OCI-LY7 (cell line): ENCODE results near the gene GCAT. TPM values are rescaled to one million over a fixed set of nuclear protein-coding genes. Genes with fewer than 3 reads are reported as not detected.
A peak's percentile ranks its signal among the peaks of the same experiment; 100 is the strongest.

Source experiments
- BruUV-seq: library from RNA; stranded (reverse); fragments of 400-500 nt; replicated peaks from 2 replicates; lab custom pipeline; 2021; lab: Mats Ljungman, UMichigan
- CTCF ChIA-PET: fragments of 300-600 bp; sonication (Branson Sonifier 250); formaldehyde crosslinking; loops from one replicate; lab custom pipeline; 2022; ENCODE audit warnings: antibody characterized with exemption; ENCODE audit not compliant: unreplicated experiment; lab: Charles Lee
- POLR2A ChIA-PET: fragments of 300-600 bp; sonication (Branson Sonifier 250); formaldehyde crosslinking; loops from one replicate; lab custom pipeline; 2022; ENCODE audit warnings: antibody characterized with exemption; lab: Charles Lee
- DNase-seq: peaks from one replicate; pipeline ENCODE4 v3.0.0-alpha.2; 2015; ENCODE audit warnings: low spot score
- H2AFZ ChIP-seq: fragments of 200-600 bp; sonication (generic), shearing (Covaris generic); 2 replicates; pipeline ENCODE4 v1.6.1; 2014; ENCODE audit warnings: mild to moderate bottlenecking, antibody characterized with exemption, low read length, moderate library complexity
- H3K27ac ChIP-seq: fragments of 200-600 bp; sonication (generic); 2 replicates; pipeline ENCODE4 v1.5.1; 2014; ENCODE audit warnings: mixed run types, low read depth, mild to moderate bottlenecking, moderate library complexity, low read length, inconsistent platforms; ENCODE audit not compliant: poor library complexity, severe bottlenecking
- H3K36me3 ChIP-seq: fragments of 200-600 bp; sonication (generic); 2 replicates; pipeline ENCODE4 v1.6.1; 2014; ENCODE audit warnings: mild to moderate bottlenecking, antibody characterized with exemption, low read length, moderate library complexity, mixed read lengths; ENCODE audit not compliant: insufficient read depth
- H3K4me1 ChIP-seq: fragments of 200-600 bp; sonication (generic); 2 replicates; pipeline ENCODE4 v1.5.1; 2014; ENCODE audit warnings: mild to moderate bottlenecking, low read length; ENCODE audit not compliant: insufficient read depth, poor library complexity, severe bottlenecking
- H3K4me2 ChIP-seq: fragments of 200-600 bp; sonication (generic); 2 replicates; pipeline ENCODE4 v1.6.1; 2014; ENCODE audit warnings: mild to moderate bottlenecking, low read length
- H3K4me3 ChIP-seq: fragments of 200-600 bp; sonication (generic); 2 replicates; pipeline ENCODE4 v1.5.1; 2014; ENCODE audit warnings: mild to moderate bottlenecking, low read depth, low read length; ENCODE audit not compliant: poor library complexity, severe bottlenecking
- H3K79me2 ChIP-seq: fragments of 200-600 bp; sonication (generic); 2 replicates; pipeline ENCODE4 v1.6.1; 2016; ENCODE audit warnings: low read depth, mild to moderate bottlenecking, low read length, moderate library complexity, mixed read lengths; ENCODE audit not compliant: insufficient read depth
- H3K9me2 ChIP-seq: fragments of 200-600 bp; sonication (generic); 2 replicates; pipeline ENCODE4 v1.6.1; 2016; ENCODE audit warnings: mild to moderate bottlenecking, low read length, mixed read lengths; ENCODE audit not compliant: insufficient read depth
- H3K9me3 ChIP-seq: fragments of 200-600 bp; sonication (generic); 2 replicates; pipeline ENCODE4 v1.6.1; 2014; ENCODE audit warnings: mild to moderate bottlenecking, mixed run types, low read length, mixed read lengths
- H4K20me1 ChIP-seq: fragments of 200-600 bp; sonication (generic); 2 replicates; pipeline ENCODE4 v1.6.1; 2014; ENCODE audit warnings: mild to moderate bottlenecking, antibody characterized with exemption, low read length, moderate library complexity, mixed read lengths; ENCODE audit not compliant: insufficient read depth
- CTCF ChIP-seq: fragments of 200-600 bp; sonication (generic); conservative IDR thresholded peaks from 2 replicates; pipeline ENCODE4 v1.5.1; 2014; ENCODE audit warnings: mild to moderate bottlenecking, antibody characterized with exemption, low read length, moderate library complexity, mixed read lengths
- EZH2phosphoT487 ChIP-seq: fragments of 200-600 bp; sonication (generic); IDR thresholded peaks from 2 replicates; pipeline ENCODE4 v1.6.1; 2018; ENCODE audit warnings: low read depth, borderline replicate concordance, mild to moderate bottlenecking, mixed run types, antibody characterized with exemption, low read length, moderate library complexity, mixed read lengths
- intact Hi-C: fragments of 100-400 bp; cut with micrococcal nuclease; formaldehyde crosslinking; loops from one replicate; pipeline ENCODE4 v1.10.0; 2022; ENCODE audit not compliant: unreplicated experiment
- total RNA-seq, 2 experiments: library from RNA; depleted of rRNA in 1 of 2; stranded (reverse); fragments of >200 nt in 1 of 2; shearing (Covaris generic) in 1 of 2; gene quantifications; 2 replicates each; pipeline ENCODE4 v1.2.3, GENCODE V29; 2014 to 2022

GCAT gene
- total RNA-seq, 2 experiments from 2014 or later, result 14.6 to 17.3 TPM

- Histone ChIP-seq H3K36me3 (peaks cover 53% of the 10 kb centered on the region), H3K9me3 (no peaks in the 10 kb centered on the region), H4K20me1 (no peaks in the 10 kb centered on the region), H3K4me1 (peaks cover 25% of the 10 kb centered on the region), H3K27ac (no peak overlapping the region), H3K9me2 (no peaks in the 10 kb centered on the region), H2AFZ (no peak overlapping the region), H3K4me3 (peak overlapping the region; percentile 96), H3K4me2 (peak overlapping the region; percentile 79), H3K79me2 (peaks cover 49% of the 10 kb centered on the region)
- ChIA-PET CTCF (no interaction called here), POLR2A (no interaction called here)
- no peak for DNase-seq
- TF ChIP-seq CTCF (no peak), EZH2phosphoT487 (no peak)
- TSS peak; percentile 60 for BruUV-seq
- intact Hi-C loops, result no loop called here
Measured at GRCh38 chr22:37850801-37851200, 43.1 kb downstream of the GCAT start.

GRCh38 chr22:37852418-37852817 lies 44.7 kb downstream of the GCAT start:
- Histone ChIP-seq H3K4me3 (no peak overlapping the region), H3K79me2 (peaks cover 49% of the 10 kb centered on the region), H4K20me1 (no peaks in the 10 kb centered on the region), H2AFZ (no peak overlapping the region), H3K4me2 (no peak overlapping the region), H3K9me3 (no peaks in the 10 kb centered on the region), H3K4me1 (peaks cover 25% of the 10 kb centered on the region), H3K9me2 (no peaks in the 10 kb centered on the region), H3K36me3 (peaks cover 67% of the 10 kb centered on the region), H3K27ac (no peak overlapping the region)
- TF ChIP-seq CTCF (no peak), EZH2phosphoT487 (no peak)
- intact Hi-C loops, result no loop called here
- no TSS peak for BruUV-seq
- CTCF ChIA-PET, result no interaction called here
- POLR2A ChIA-PET, result interaction anchor here (0.9 kb wide), 1 partner anchor 107 kb away, joined by 4 read pairs; no protein-coding TSS in a partner anchor
- DNase-seq, result no peak

GRCh38 chr22:37854946-37855345 lies 47.2 kb downstream of the GCAT start:
- Histone ChIP-seq H3K27ac (no peak overlapping the region), H3K36me3 (peaks cover 89% of the 10 kb centered on the region), H3K9me2 (no peaks in the 10 kb centered on the region), H2AFZ (no peak overlapping the region), H3K9me3 (no peaks in the 10 kb centered on the region), H3K79me2 (peaks cover 27% of the 10 kb centered on the region), H3K4me3 (no peak overlapping the region), H3K4me2 (no peak overlapping the region), H4K20me1 (no peaks in the 10 kb centered on the region), H3K4me1 (peaks cover 14% of the 10 kb centered on the region)
- intact Hi-C loops, result no loop called here
- POLR2A ChIA-PET, result interaction anchor here (0.5 kb wide), 1 partner anchor 83 kb away, joined by 3 read pairs; no protein-coding TSS in a partner anchor
- CTCF ChIA-PET, result no interaction called here
- TF ChIP-seq CTCF (no peak), EZH2phosphoT487 (no peak)
- no peak for DNase-seq
- no TSS peak for BruUV-seq
